Spleen (tissue), 7 donors: Measurements from ENCODE around the gene RERE.
"Not testable (repeated sequence)": the region's sequence is repeated elsewhere in the genome, so short reads cannot be mapped to it uniquely, and the experiment has no call there.

Source experiments
- POLR2A ChIP-seq, 3 donors: fragments of 450-650 bp; IDR thresholded peaks; one replicate each; pipeline ENCODE4 v1.5.1; 2017; ENCODE audit warnings: antibody characterized with exemption in 3 of 3, mild to moderate bottlenecking in 1 of 3
- POLR2AphosphoS5 ChIP-seq, 3 donors: sonication (generic); formaldehyde crosslinking; IDR thresholded peaks; one replicate each; pipeline ENCODE4 v1.5.1; 2017; ENCODE audit warnings: antibody characterized with exemption in 3 of 3
- TF ChIP-seq, protein P1 (sequence below), 11 experiments: fragments of 200-600 bp in 7 of 11; fragments of 450-650 bp in 4 of 11; sonication (generic) in 4 of 11; IDR thresholded peaks in 8 of 11; conservative IDR thresholded peaks in 3 of 11; 1 replicate in 7 of 11; 2 replicates in 4 of 11; pipeline versions ENCODE4 v1.4.0 to v1.8.0; 2016 to 2021; ENCODE audit warnings: antibody characterized with exemption in 11 of 11, inconsistent platforms in 4 of 11, mild to moderate bottlenecking in 1 of 11
- donor health status: DM: no; HTN: no; CAD: no; lungs with moderate emphysema.
- donor health status: DM: no; HTN: no; CAD: no.
- donor health status: DM: no; HTN: no; CAD: no.

DNA sequence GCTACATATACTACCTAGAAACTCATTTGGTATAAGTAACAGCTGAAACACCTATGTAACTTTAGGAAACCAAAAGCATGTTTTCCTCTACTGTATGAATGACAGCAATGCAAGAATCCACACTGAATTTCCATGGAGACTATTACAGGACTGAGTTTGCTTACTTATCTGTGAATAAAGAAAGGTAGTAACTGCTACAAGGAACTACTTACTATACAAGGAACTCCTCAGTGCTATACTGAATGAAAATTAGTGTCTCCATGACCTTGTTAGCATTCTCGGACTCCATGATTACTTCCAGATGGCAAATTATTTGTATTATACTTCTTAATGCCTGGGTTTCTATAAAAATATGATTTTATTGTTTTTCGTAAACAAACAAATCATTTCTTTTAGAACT lies 198.0 kb downstream of the RERE start:
- TF ChIP-seq, protein P1, sequence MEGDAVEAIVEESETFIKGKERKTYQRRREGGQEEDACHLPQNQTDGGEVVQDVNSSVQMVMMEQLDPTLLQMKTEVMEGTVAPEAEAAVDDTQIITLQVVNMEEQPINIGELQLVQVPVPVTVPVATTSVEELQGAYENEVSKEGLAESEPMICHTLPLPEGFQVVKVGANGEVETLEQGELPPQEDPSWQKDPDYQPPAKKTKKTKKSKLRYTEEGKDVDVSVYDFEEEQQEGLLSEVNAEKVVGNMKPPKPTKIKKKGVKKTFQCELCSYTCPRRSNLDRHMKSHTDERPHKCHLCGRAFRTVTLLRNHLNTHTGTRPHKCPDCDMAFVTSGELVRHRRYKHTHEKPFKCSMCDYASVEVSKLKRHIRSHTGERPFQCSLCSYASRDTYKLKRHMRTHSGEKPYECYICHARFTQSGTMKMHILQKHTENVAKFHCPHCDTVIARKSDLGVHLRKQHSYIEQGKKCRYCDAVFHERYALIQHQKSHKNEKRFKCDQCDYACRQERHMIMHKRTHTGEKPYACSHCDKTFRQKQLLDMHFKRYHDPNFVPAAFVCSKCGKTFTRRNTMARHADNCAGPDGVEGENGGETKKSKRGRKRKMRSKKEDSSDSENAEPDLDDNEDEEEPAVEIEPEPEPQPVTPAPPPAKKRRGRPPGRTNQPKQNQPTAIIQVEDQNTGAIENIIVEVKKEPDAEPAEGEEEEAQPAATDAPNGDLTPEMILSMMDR (IDR thresholded peaks at IDR 0.05 in 8 of 11, conservative IDR thresholded peaks at IDR 0.05 in 3 of 11): not testable (repeated sequence)
- not testable (repeated sequence) for TF ChIP-seq POLR2A, POLR2AphosphoS5 (IDR thresholded peaks at IDR 0.05)
